ENCODE data around the gene PPP2CA. TPM values are rescaled to one million over a fixed set of nuclear protein-coding genes. Genes with fewer than 3 reads are reported as not detected.
A peak's percentile ranks its signal among the peaks of the same experiment; 100 is the strongest.

Gene PPP2CA
- total and polyA plus RNA-seq, 9 of the 15 experiments (the other 6 are each of a cell fraction or from before 2014, with no cell fraction given), result 23.0 to 257 (median 109) TPM

DNA sequence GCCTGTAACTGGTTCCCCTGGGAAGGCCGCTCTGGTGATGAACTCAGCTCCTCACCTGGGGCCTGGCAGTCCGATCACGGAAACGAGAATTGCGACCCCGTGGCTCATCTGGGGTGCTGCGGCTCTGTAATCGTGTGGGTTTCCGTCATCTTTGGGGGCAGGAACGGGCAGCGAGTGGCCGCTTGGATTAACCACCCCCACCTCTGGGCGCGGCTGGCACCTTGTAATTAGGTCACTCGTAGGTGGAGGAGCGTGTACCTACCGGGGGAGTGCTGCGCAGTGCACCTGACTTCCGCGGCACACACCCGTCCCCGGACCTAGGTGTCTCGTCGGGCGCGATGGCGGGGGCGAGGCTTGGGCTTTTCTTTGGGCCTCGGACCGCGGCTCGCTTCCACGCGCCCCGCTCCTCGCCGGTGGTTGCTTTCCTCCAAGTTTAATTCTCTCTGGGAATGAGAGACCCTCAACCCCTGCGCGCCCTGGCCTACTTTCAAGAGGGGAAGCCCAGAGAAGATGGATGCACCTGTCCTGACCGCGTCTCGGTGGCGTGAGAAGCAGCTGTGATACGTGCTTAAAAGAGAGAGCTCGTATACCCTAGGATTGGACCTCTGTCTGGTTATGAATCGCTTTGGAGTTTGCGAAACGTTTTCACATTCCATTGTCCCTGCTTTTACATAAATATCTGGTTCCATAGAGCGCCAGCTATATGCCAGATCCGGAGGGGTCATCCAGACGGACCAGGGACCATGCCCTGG is 744 bp upstream of the PPP2CA start (continued):
- TF ChIP-seq ATF7 (IDR thresholded peaks at IDR 0.05) (no peak), ARID2 (IDR thresholded peaks at IDR 0.05) (peak; percentile 24; the same call in 1 of the 2 replicates), OTX1 (CRISPR knock-in tag; IDR thresholded peaks at IDR 0.05) (no peak), MCM2 (IDR thresholded peaks at IDR 0.05; ENCODE audit: low read depth) (no peak), POLR2A (conservative IDR thresholded peaks at IDR 0.05) (0 out of 2 replicates have a peak, but pooled peaks have one; percentile 65), PHF21A (IDR thresholded peaks at IDR 0.05; ENCODE audit: borderline replicate concordance, low read depth) (no peak), SRSF1 (IDR thresholded peaks at IDR 0.05; ENCODE audit: low read depth, low read length) (no peak), TBL1XR1 (IDR thresholded peaks at IDR 0.05; ENCODE audit: low read length in 2 of 2) (no peak), TEAD1 (CRISPR knock-in tag; IDR thresholded peaks at IDR 0.05) (peak in 1 of 2 experiments; percentile 74; a peak in 1 of 4 replicates), TAF7 (tag; IDR thresholded peaks at IDR 0.05) (peak; percentile 37; the same call in 1 of the 2 replicates), ZBTB7A (IDR thresholded peaks at IDR 0.05; ENCODE audit: borderline replicate concordance, control insufficient read depth, low read depth, low read length) (no peak; the same call in 1 of the 2 replicates), ATF1 (CRISPR knock-in tag; IDR thresholded peaks at IDR 0.05) (no peak), ATF1 (tag; IDR thresholded peaks at IDR 0.05) (no peak), RFX7 (CRISPR knock-in tag; IDR thresholded peaks at IDR 0.05) (no peak), MEF2D (tag; conservative IDR thresholded peaks at IDR 0.05; ENCODE audit: low read depth) (no peak), ZNF551 (CRISPR knock-in tag; IDR thresholded peaks at IDR 0.05) (no peak), ZNF75A (CRISPR knock-in tag; IDR thresholded peaks at IDR 0.05) (no peak), JUNB (CRISPR knock-in tag; conservative IDR thresholded peaks at IDR 0.05) (no peak), NUFIP1 (IDR thresholded peaks at IDR 0.05; ENCODE audit: partially characterized antibody) (no peak), ZNF79 (CRISPR knock-in tag; IDR thresholded peaks at IDR 0.05; ENCODE audit: low read depth) (no peak), DMBX1 (CRISPR knock-in tag; IDR thresholded peaks at IDR 0.05; ENCODE audit: borderline replicate concordance) (no peak), NFRKB (IDR thresholded peaks at IDR 0.05; ENCODE audit: low read depth) (peak; percentile 18; the same call in 1 of the 2 replicates), SOX6 (IDR thresholded peaks at IDR 0.05) (no peak)
- TF ChIP-seq, protein P1, sequence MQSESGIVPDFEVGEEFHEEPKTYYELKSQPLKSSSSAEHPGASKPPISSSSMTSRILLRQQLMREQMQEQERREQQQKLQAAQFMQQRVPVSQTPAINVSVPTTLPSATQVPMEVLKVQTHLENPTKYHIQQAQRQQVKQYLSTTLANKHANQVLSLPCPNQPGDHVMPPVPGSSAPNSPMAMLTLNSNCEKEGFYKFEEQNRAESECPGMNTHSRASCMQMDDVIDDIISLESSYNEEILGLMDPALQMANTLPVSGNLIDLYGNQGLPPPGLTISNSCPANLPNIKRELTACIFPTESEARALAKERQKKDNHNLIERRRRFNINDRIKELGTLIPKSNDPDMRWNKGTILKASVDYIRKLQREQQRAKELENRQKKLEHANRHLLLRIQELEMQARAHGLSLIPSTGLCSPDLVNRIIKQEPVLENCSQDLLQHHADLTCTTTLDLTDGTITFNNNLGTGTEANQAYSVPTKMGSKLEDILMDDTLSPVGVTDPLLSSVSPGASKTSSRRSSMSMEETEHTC (IDR thresholded peaks at IDR 0.05), result no peak
- TF ChIP-seq, protein P2, sequence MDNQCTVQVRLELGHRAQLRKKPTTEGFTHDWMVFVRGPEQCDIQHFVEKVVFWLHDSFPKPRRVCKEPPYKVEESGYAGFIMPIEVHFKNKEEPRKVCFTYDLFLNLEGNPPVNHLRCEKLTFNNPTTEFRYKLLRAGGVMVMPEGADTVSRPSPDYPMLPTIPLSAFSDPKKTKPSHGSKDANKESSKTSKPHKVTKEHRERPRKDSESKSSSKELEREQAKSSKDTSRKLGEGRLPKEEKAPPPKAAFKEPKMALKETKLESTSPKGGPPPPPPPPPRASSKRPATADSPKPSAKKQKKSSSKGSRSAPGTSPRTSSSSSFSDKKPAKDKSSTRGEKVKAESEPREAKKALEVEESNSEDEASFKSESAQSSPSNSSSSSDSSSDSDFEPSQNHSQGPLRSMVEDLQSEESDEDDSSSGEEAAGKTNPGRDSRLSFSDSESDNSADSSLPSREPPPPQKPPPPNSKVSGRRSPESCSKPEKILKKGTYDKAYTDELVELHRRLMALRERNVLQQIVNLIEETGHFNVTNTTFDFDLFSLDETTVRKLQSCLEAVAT (IDR thresholded peaks at IDR 0.05), result no peak
- TF ChIP-seq, protein P3, sequence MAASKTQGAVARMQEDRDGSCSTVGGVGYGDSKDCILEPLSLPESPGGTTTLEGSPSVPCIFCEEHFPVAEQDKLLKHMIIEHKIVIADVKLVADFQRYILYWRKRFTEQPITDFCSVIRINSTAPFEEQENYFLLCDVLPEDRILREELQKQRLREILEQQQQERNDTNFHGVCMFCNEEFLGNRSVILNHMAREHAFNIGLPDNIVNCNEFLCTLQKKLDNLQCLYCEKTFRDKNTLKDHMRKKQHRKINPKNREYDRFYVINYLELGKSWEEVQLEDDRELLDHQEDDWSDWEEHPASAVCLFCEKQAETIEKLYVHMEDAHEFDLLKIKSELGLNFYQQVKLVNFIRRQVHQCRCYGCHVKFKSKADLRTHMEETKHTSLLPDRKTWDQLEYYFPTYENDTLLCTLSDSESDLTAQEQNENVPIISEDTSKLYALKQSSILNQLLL (CRISPR knock-in tag; IDR thresholded peaks at IDR 0.05; ENCODE audit: borderline replicate concordance), result no peak
- TF ChIP-seq, protein P4, sequence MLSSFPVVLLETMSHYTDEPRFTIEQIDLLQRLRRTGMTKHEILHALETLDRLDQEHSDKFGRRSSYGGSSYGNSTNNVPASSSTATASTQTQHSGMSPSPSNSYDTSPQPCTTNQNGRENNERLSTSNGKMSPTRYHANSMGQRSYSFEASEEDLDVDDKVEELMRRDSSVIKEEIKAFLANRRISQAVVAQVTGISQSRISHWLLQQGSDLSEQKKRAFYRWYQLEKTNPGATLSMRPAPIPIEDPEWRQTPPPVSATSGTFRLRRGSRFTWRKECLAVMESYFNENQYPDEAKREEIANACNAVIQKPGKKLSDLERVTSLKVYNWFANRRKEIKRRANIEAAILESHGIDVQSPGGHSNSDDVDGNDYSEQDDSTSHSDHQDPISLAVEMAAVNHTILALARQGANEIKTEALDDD (IDR thresholded peaks at IDR 0.05), result no peak

Measured in K562 (cell line).